Subcutaneous adipose tissue (tissue), 4 donors: Measurements from ENCODE around the gene ESYT1. TPM values are rescaled to one million over a fixed set of nuclear protein-coding genes. Genes with fewer than 3 reads are reported as not detected.

Experiments
- CTCF ChIP-seq: fragments of 450-650 bp; IDR thresholded peaks from one replicate; pipeline ENCODE4 v1.5.1; 2016; ENCODE audit warnings: low read depth, mild to moderate bottlenecking, control low read depth, antibody characterized with exemption, moderate library complexity
- total RNA-seq, 4 donors: library from RNA; depleted of rRNA; stranded (reverse); fragments of >200 nt; gene quantifications; one replicate each; pipeline ENCODE4 v1.1.0, GENCODE V29; 2016

ESYT1 gene
- total RNA-seq, 4 donors from 2014 or later, result 147 to 522 (median 280) TPM

DNA sequence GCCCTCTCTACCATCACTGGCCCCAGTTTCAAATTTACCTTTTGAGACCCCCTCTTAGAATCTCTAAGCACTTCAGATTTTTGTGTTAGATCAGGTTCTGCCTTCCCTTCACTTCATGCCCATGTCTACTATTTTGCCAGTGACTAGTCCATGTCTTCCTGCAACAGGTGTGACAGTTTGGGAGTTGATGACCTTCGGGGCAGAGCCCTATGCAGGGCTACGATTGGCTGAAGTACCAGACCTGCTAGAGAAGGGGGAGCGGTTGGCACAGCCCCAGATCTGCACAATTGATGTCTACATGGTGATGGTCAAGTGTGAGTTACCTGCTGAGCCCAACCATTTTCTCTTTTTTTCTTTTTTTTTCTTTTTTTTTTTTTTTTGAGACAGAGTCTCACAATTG is 29.5 kb upstream of the ESYT1 start:
- no peak for TF ChIP-seq CTCF

- TF ChIP-seq CTCF, result no peak
These were observed 28.3 kb upstream of the ESYT1 start for GRCh38 chr12:56099787-56100186.

GRCh38 chr12:56101045-56101444 is 27.0 kb upstream of the ESYT1 start:
- TF ChIP-seq CTCF, result no peak

- TF ChIP-seq CTCF, result no peak
These were observed 25.4 kb upstream of the ESYT1 start for GRCh38 chr12:56102683-56103065.

DNA sequence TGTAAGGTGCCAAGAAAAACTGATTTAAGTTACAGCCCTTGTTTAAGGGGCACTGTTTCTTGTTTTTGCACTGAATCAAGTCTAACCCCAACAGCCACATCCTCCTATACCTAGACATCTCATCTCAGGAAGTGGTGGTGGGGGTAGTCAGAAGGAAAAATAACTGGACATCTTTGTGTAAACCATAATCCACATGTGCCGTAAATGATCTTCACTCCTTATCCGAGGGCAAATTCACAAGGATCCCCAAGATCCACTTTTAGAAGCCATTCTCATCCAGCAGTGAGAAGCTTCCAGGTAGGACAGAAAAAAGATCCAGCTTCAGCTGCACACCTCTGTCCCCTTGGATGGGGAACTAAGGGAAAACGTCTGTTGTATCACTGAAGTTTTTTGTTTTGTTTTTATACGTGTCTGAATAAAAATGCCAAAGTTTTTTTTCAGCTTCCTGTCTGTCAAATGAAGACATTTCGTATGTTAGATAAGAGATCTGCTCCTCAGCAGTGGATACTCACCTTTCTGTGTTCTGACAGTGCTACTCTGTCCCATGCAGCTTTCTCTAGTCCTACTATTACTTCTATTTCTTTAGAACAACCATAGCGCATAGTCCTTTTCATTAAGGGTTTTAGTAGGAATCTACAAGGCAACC is 24.9 kb upstream of the ESYT1 start:
- TF ChIP-seq CTCF, result no peak

- TF ChIP-seq CTCF, result no peak
These were observed 24.3 kb upstream of the ESYT1 start for GRCh38 chr12:56103823-56104108.

- TF ChIP-seq CTCF, result no peak
These were observed 23.8 kb upstream of the ESYT1 start, which contains the start of gene PA2G4 for GRCh38 chr12:56104109-56104814. Gene PA2G4, plus strand, starts transcription at chr12:56104559. Its CDS starts 179 bp downstream, at chr12:56104738.
